ENCODE results near the gene TNRC6A. TPM values are rescaled to one million over a fixed set of nuclear protein-coding genes. Genes with fewer than 3 reads are reported as not detected.

Gene TNRC6A
- total RNA-seq, 3 donors from 2014 or later: 49.3 to 84.9 (median 59.6) TPM

- Histone ChIP-seq H3K27me3 (no peaks in the 10 kb centered on the region), H3K4me3 (no peak overlapping the region), H3K9me3 (no peaks in the 10 kb centered on the region), H3K4me1 (no peaks in the 10 kb centered on the region), H3K27ac (peak overlapping the region in 1 of 2 donors; percentile 46), H3K36me3 (peaks cover 17% of the 10 kb centered on the region)
- intact Hi-C loops (cut with DNase I; ENCODE audit: low total_unique reads): no loop called here
- no peak for DNase-seq (ENCODE audit: low spot score in 2 of 2)
- TF ChIP-seq CTCF (IDR thresholded peaks at IDR 0.05) (no peak), POLR2AphosphoS5 (IDR thresholded peaks at IDR 0.05) (no peak), POLR2A (IDR thresholded peaks at IDR 0.05) (no peak)
These were observed 93.5 kb downstream of the TNRC6A start for GRCh38 chr16:24822974-24823373.

DNA sequence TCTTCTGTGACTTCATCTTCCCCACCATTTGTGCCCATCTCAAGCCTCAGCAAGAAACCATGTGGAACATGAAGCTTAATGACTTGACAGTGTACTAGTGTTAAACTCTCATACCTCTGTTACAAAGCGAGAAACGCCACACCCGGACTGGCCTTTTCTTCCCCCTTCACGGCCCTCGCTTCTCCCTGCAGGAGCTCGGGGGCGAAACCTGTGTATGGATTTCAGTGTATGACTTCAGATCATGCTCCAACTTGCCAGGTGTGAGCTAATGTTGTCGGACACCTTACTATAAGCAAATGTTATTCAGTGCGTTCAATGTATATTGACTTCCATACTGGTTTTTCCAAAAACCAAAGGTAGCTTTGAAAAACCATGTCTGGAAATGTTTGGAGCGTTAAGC is 96.2 kb downstream of the TNRC6A start:
- Histone ChIP-seq H3K4me1 (no peaks in the 10 kb centered on the region), H3K4me3 (no peak overlapping the region), H3K27me3 (no peaks in the 10 kb centered on the region), H3K27ac (no peak overlapping the region), H3K36me3 (peaks cover 8% of the 10 kb centered on the region), H3K9me3 (no peaks in the 10 kb centered on the region)
- DNase-seq (ENCODE audit: low spot score in 2 of 2): no peak
- intact Hi-C loops (cut with DNase I; ENCODE audit: low total_unique reads): no loop called here
- TF ChIP-seq POLR2A (IDR thresholded peaks at IDR 0.05): no peak
- no peak for TF ChIP-seq POLR2AphosphoS5 (IDR thresholded peaks at IDR 0.05)
- TF ChIP-seq CTCF (IDR thresholded peaks at IDR 0.05): no peak

DNA sequence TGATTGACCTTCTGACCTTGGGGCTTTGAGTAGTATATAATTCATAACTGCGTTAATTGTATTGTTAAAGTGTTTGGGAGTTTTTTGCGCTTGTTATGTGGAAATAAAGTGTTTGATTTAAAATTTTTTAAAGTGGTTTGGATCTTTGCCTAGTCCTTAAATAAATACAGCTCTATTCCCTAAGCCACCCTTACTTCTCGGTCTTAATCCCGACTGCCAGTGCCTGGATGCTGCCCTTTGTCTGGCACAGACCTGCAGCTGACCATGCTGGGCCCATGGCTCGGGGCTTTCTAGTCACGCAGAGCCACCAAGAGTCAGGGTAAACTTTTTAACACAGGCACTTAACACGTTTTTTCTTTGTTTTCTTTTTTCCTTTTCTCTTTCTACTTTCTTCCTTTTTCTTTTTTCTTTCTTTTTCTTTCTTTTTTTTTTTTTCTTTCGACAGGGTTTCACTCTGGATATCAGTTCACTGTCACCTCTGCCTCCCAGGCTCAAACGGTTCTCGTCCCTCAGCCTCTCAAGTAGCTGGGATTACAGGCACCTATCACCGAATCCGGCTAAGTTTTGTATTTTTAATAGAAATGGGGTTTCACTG is 96.7 kb downstream of the TNRC6A start:
- no peak for TF ChIP-seq CTCF (IDR thresholded peaks at IDR 0.05)
- Histone ChIP-seq H3K36me3 (peaks cover 8% of the 10 kb centered on the region), H3K27ac (no peak overlapping the region), H3K4me3 (no peak overlapping the region), H3K27me3 (no peaks in the 10 kb centered on the region), H3K9me3 (no peaks in the 10 kb centered on the region), H3K4me1 (no peaks in the 10 kb centered on the region)
- intact Hi-C loops (cut with DNase I; ENCODE audit: low total_unique reads): no loop called here
- no peak for DNase-seq (ENCODE audit: low spot score in 2 of 2)

- intact Hi-C loops (cut with DNase I; ENCODE audit: low total_unique reads): no loop called here
- Histone ChIP-seq H3K36me3 (peaks cover 8% of the 10 kb centered on the region), H3K9me3 (no peaks in the 10 kb centered on the region), H3K27ac (no peak overlapping the region), H3K4me3 (no peak overlapping the region), H3K4me1 (no peaks in the 10 kb centered on the region), H3K27me3 (no peaks in the 10 kb centered on the region)
- no peak for TF ChIP-seq POLR2AphosphoS5 (IDR thresholded peaks at IDR 0.05)
- no peak for TF ChIP-seq CTCF (IDR thresholded peaks at IDR 0.05)
- TF ChIP-seq POLR2A (IDR thresholded peaks at IDR 0.05): no peak
- DNase-seq (ENCODE audit: low spot score in 2 of 2): no peak
These were observed 97.5 kb downstream of the TNRC6A start for GRCh38 chr16:24826817-24827566.

- H3K36me3 ChIP-seq: peaks cover 2% of the 10 kb centered on the region
- intact Hi-C loops (cut with DNase I; ENCODE audit: low total_unique reads): no loop called here
- TF ChIP-seq POLR2AphosphoS5 (IDR thresholded peaks at IDR 0.05) (no peak), CTCF (IDR thresholded peaks at IDR 0.05) (no peak), POLR2A (IDR thresholded peaks at IDR 0.05) (no peak)
These were observed 99.7 kb downstream of the TNRC6A start for GRCh38 chr16:24829153-24829552.

More at GRCh38 chr16:24829153-24829552, 99.7 kb downstream of the TNRC6A start:
- no peak overlapping the region for H3K27ac ChIP-seq
- no peak overlapping the region for H3K4me3 ChIP-seq
- H3K4me1 ChIP-seq: no peaks in the 10 kb centered on the region
- H3K27me3 ChIP-seq: no peaks in the 10 kb centered on the region
- H3K9me3 ChIP-seq: no peaks in the 10 kb centered on the region
- no peak for DNase-seq (ENCODE audit: low spot score in 2 of 2)

Data from breast epithelium (tissue), 4 donors.